HEK293 (cell line): ENCODE results near the gene LAG3.

Experiments used
- CTCF ChIA-PET: fragments of 350-600 bp; formaldehyde crosslinking; extraction: SDS; loops from one replicate; lab custom pipeline; 2021; ENCODE audit warnings: antibody characterized with exemption; lab: Yijun Ruan, JAX
- POLR2A ChIA-PET: fragments of 300-600 bp; formaldehyde crosslinking; extraction: SDS; loops from one replicate; lab custom pipeline; 2020; ENCODE audit warnings: antibody characterized with exemption, inconsistent platforms; lab: Yijun Ruan, JAX
- H3K27ac ChIP-seq: fragments of 200-500 bp; sonication (Bioruptor generic); 2 replicates; pipeline ENCODE4 v1.5.1; 2014; ENCODE audit warnings: low read depth, low read length, control low read depth, inconsistent platforms; ENCODE audit errors: extremely low read depth
- H3K36me3 ChIP-seq, 2 experiments: fragments of 200-500 bp in 1 of 2; sonication (Bioruptor generic) in 1 of 2; 1 replicate in 1 of 2; 2 replicates in 1 of 2; pipeline ENCODE4 v1.5.1; 2014 to 2017; ENCODE audit warnings: inconsistent platforms in 2 of 2, low read length in 2 of 2; ENCODE audit not compliant: control insufficient read depth in 2 of 2, insufficient read depth in 1 of 2
- H3K4me1 ChIP-seq: fragments of 200-500 bp; sonication (Bioruptor generic); 2 replicates; pipeline ENCODE4 v1.5.1; 2014; ENCODE audit warnings: mild to moderate bottlenecking, low read length, inconsistent platforms; ENCODE audit not compliant: control insufficient read depth, insufficient read depth
- H3K4me3 ChIP-seq: 2 replicates; pipeline ENCODE4 v1.5.1; 2011; ENCODE audit warnings: low read depth, mild to moderate bottlenecking, control low read depth, low read length, moderate library complexity
- H3K9me3 ChIP-seq: fragments of 200-500 bp; sonication (Bioruptor generic); 2 replicates; pipeline ENCODE4 v1.5.1; 2014; ENCODE audit warnings: low read depth, low read length, inconsistent platforms; ENCODE audit not compliant: control insufficient read depth, insufficient read depth
- OSR2 ChIP-seq: fragments of 450-650 bp; formaldehyde crosslinking; IDR thresholded peaks from 2 replicates; pipeline ENCODE4 v1.5.1; 2016; ENCODE audit warnings: missing biosample characterization, missing genetic modification characterization
- PRDM1 ChIP-seq: fragments of 450-650 bp; formaldehyde crosslinking; IDR thresholded peaks from 2 replicates; pipeline ENCODE4; 2016; ENCODE audit warnings: missing biosample characterization, missing genetic modification characterization
- ZBTB21 ChIP-seq: fragments of 450-650 bp; formaldehyde crosslinking; IDR thresholded peaks from 2 replicates; pipeline ENCODE4 v1.5.1; 2017; ENCODE audit warnings: missing biosample characterization, missing genetic modification characterization
- ZNF138 ChIP-seq: fragments of 450-650 bp; formaldehyde crosslinking; IDR thresholded peaks from 2 replicates; pipeline ENCODE4 v1.5.1; 2016; ENCODE audit warnings: missing biosample characterization, missing genetic modification characterization, borderline replicate concordance
- ZNF302 ChIP-seq: fragments of 450-650 bp; formaldehyde crosslinking; IDR thresholded peaks from 2 replicates; pipeline ENCODE4 v1.5.1; 2016; ENCODE audit warnings: missing biosample characterization, missing genetic modification characterization, low read depth
- ZNF335 ChIP-seq: fragments of 450-650 bp; formaldehyde crosslinking; conservative IDR thresholded peaks from 2 replicates; pipeline ENCODE4 v1.5.1; 2016; ENCODE audit warnings: missing biosample characterization, missing genetic modification characterization
- ZNF366 ChIP-seq: fragments of 450-650 bp; formaldehyde crosslinking; conservative IDR thresholded peaks from 2 replicates; pipeline ENCODE4 v1.5.1; 2016; ENCODE audit warnings: missing biosample characterization, missing genetic modification characterization
- ZNF423 ChIP-seq: fragments of 450-650 bp; formaldehyde crosslinking; IDR thresholded peaks from 2 replicates; pipeline ENCODE4 v1.5.1; 2016; ENCODE audit warnings: missing biosample characterization, missing genetic modification characterization
- ZNF747 ChIP-seq: fragments of 450-650 bp; formaldehyde crosslinking; IDR thresholded peaks from 2 replicates; pipeline ENCODE4 v1.5.1; 2016; ENCODE audit warnings: missing biosample characterization, missing genetic modification characterization
- ZNF837 ChIP-seq: fragments of 450-650 bp; formaldehyde crosslinking; IDR thresholded peaks from 2 replicates; pipeline ENCODE4 v1.5.1; 2016; ENCODE audit warnings: missing biosample characterization, missing genetic modification characterization
- TF ChIP-seq, protein P1 (sequence below): fragments of 450-650 bp; formaldehyde crosslinking; IDR thresholded peaks from 2 replicates; pipeline ENCODE4 v1.5.1; 2016; ENCODE audit warnings: missing biosample characterization, missing genetic modification characterization, low read depth
- TF ChIP-seq, protein P2 (sequence below): fragments of 450-650 bp; formaldehyde crosslinking; IDR thresholded peaks from 2 replicates; pipeline ENCODE4 v1.5.1; 2016; ENCODE audit warnings: missing biosample characterization, missing genetic modification characterization
- TF ChIP-seq, protein P3 (sequence below): fragments of 450-650 bp; formaldehyde crosslinking; IDR thresholded peaks from 2 replicates; pipeline ENCODE4 v1.5.1; 2017; ENCODE audit warnings: missing biosample characterization, missing genetic modification characterization
- TF ChIP-seq, protein P4 (sequence below): fragments of 450-650 bp; formaldehyde crosslinking; IDR thresholded peaks from 2 replicates; pipeline ENCODE4 v1.5.1; 2017; ENCODE audit warnings: missing biosample characterization, missing genetic modification characterization
- TF ChIP-seq, protein P5 (sequence below): fragments of 450-650 bp; formaldehyde crosslinking; IDR thresholded peaks from 2 replicates; pipeline ENCODE4 v1.5.1; 2016; ENCODE audit warnings: missing biosample characterization, missing genetic modification characterization
- TF ChIP-seq, protein P6 (sequence below): fragments of 450-650 bp; formaldehyde crosslinking; IDR thresholded peaks from 2 replicates; pipeline ENCODE4 v1.5.1; 2016; ENCODE audit warnings: missing biosample characterization, missing genetic modification characterization

The LAG3 gene

DNA sequence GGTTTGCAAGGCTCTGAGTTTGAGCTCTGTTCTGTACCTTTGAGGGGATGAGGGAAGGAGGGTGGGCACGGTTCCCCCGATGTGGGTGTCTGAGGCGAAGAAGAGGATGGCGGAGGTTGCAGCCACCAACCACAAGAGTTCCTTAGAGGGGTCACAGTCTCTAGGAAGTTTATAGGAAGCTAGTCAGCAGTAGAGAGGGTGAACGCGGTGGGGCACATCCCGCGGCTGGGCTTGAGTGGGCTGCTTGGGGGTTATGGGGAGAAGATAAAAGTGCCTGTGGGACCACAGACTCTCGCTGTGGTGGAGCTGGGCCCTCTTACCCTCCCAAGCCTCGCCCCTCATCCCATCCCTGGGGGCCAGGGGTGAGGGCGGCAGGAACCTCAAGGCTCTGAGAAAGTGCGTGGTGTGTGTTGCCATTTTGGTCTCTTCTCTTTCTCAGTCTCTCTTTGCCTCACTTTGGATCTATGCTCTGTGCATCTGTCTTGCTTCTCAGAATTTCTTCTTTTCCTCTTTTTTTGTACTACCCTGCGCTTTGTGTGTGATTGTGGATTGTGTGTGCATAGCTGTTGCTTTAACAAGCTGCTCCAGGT is 19.7 kb downstream of the LAG3 start (continued):
- TF ChIP-seq ZNF335 (tag by site-specific recombination) (no peak), ZBTB21 (no peak), ZNF138 (tag by site-specific recombination) (no peak), ZNF302 (tag by site-specific recombination) (no peak), ZNF423 (tag by site-specific recombination) (no peak), PRDM1 (tag by site-specific recombination) (no peak)
- TF ChIP-seq, protein P1, sequence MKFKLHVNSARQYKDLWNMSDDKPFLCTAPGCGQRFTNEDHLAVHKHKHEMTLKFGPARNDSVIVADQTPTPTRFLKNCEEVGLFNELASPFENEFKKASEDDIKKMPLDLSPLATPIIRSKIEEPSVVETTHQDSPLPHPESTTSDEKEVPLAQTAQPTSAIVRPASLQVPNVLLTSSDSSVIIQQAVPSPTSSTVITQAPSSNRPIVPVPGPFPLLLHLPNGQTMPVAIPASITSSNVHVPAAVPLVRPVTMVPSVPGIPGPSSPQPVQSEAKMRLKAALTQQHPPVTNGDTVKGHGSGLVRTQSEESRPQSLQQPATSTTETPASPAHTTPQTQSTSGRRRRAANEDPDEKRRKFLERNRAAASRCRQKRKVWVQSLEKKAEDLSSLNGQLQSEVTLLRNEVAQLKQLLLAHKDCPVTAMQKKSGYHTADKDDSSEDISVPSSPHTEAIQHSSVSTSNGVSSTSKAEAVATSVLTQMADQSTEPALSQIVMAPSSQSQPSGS: no peak
- TF ChIP-seq, protein P2, sequence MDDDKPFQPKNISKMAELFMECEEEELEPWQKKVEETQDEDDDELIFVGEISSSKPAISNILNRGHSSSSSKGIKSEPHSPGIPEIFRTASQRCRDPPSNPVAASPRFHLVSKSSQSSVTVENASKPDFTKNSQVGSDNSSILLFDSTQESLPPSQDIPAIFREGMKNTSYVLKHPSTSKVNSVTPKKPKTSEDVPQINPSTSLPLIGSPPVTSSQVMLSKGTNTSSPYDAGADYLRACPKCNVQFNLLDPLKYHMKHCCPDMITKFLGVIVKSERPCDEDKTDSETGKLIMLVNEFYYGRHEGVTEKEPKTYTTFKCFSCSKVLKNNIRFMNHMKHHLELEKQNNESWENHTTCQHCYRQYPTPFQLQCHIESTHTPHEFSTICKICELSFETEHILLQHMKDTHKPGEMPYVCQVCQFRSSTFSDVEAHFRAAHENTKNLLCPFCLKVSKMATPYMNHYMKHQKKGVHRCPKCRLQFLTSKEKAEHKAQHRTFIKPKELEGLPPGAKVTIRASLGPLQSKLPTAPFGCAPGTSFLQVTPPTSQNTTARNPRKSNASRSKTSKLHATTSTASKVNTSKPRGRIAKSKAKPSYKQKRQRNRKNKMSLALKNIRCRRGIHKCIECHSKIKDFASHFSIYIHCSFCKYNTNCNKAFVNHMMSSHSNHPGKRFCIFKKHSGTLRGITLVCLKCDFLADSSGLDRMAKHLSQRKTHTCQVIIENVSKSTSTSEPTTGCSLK (tag by site-specific recombination): no peak
- TF ChIP-seq, protein P3, sequence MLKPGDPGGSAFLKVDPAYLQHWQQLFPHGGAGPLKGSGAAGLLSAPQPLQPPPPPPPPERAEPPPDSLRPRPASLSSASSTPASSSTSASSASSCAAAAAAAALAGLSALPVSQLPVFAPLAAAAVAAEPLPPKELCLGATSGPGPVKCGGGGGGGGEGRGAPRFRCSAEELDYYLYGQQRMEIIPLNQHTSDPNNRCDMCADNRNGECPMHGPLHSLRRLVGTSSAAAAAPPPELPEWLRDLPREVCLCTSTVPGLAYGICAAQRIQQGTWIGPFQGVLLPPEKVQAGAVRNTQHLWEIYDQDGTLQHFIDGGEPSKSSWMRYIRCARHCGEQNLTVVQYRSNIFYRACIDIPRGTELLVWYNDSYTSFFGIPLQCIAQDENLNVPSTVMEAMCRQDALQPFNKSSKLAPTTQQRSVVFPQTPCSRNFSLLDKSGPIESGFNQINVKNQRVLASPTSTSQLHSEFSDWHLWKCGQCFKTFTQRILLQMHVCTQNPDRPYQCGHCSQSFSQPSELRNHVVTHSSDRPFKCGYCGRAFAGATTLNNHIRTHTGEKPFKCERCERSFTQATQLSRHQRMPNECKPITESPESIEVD (tag by site-specific recombination): no peak
- TF ChIP-seq, all 188 proteins: peak for 0

DNA sequence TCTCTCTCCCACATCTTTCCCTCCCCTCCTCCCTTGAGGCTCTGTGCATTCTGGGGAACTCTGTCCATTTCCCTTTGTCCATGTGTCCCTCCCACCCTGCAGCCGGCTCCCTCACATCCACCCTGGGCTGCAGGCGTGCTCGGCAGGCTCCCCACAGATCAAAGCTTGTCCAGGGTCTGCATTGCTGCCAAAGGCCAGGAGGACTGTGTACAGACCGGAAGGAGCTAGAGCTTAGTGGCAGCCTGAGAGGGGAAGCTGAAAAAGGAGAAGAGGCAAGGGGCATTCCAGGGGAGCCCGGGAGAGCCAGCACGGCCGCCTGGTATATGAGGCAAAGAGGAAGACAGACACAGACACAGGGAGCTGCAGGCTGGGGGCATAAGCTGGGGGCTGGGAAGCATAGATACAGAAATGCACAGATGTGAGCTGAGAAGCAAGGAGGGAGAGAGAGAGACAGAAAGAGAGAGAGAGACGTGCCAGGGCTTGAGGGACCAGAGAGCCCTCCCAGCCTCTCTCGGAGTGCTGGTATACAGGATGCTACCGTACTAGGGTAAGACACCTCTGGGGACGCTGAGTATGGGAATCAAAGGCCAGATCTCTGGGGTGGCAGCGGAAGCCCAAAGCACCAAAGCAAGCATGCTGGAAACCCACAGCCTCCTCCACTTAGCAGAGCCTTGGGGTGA is 20.3 kb downstream of the LAG3 start:
- H3K36me3 ChIP-seq: no peaks in the 10 kb centered on the region
- TF ChIP-seq OSR2 (no peak), ZNF837 (tag by site-specific recombination) (no peak), ZNF747 (tag by site-specific recombination) (no peak)
- TF ChIP-seq, protein P4, sequence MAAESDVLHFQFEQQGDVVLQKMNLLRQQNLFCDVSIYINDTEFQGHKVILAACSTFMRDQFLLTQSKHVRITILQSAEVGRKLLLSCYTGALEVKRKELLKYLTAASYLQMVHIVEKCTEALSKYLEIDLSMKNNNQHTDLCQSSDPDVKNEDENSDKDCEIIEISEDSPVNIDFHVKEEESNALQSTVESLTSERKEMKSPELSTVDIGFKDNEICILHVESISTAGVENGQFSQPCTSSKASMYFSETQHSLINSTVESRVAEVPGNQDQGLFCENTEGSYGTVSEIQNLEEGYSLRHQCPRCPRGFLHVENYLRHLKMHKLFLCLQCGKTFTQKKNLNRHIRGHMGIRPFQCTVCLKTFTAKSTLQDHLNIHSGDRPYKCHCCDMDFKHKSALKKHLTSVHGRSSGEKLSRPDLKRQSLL: no peak
- CTCF ChIA-PET: interaction anchor here (0.8 to 1.6 kb wide), 6 partner anchors 14 to 40 kb away, joined by 3 to 10 read pairs (median 4); partner anchors contain the start of genes MLF2 and PTMS
- H3K4me1 ChIP-seq: no peaks in the 10 kb centered on the region
- no peak overlapping the region for H3K27ac ChIP-seq
- no peak overlapping the region for H3K4me3 ChIP-seq
- no peaks in the 10 kb centered on the region for H3K9me3 ChIP-seq
- POLR2A ChIA-PET: no interaction called here

DNA sequence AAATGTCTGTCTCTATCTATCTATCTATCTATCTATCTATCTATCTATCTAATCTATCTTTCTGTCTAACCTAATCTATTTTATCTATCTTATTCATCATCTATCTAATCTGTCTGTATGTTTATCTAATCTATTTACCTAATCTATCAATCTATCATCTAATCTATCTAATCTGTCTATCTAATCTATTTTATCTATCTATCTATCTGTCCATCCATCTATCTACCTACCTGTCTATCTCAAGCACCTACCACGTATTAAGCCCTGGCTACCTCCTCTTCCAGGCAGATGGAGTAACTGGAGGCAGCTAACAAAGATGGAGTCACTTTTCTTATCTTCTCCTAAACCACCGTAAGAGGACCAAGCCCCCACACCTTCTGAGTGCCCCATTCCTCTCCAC is 22.8 kb downstream of the LAG3 start:
- Histone ChIP-seq H3K9me3 (no peaks in the 10 kb centered on the region), H3K36me3 (no peaks in the 10 kb centered on the region), H3K27ac (no peak overlapping the region), H3K4me3 (no peak overlapping the region), H3K4me1 (no peaks in the 10 kb centered on the region)
- ChIA-PET CTCF (interaction anchor here (1.8 to 1.9 kb wide), 2 partner anchors 29 to 42 kb away, joined by 6 read pairs; partner anchors contain the start of genes MLF2 and PTMS), POLR2A (interaction anchor here (0.6 kb wide), 1 partner anchor 90 kb away, joined by 3 read pairs; no protein-coding TSS in a partner anchor)
- TF ChIP-seq, protein P5, sequence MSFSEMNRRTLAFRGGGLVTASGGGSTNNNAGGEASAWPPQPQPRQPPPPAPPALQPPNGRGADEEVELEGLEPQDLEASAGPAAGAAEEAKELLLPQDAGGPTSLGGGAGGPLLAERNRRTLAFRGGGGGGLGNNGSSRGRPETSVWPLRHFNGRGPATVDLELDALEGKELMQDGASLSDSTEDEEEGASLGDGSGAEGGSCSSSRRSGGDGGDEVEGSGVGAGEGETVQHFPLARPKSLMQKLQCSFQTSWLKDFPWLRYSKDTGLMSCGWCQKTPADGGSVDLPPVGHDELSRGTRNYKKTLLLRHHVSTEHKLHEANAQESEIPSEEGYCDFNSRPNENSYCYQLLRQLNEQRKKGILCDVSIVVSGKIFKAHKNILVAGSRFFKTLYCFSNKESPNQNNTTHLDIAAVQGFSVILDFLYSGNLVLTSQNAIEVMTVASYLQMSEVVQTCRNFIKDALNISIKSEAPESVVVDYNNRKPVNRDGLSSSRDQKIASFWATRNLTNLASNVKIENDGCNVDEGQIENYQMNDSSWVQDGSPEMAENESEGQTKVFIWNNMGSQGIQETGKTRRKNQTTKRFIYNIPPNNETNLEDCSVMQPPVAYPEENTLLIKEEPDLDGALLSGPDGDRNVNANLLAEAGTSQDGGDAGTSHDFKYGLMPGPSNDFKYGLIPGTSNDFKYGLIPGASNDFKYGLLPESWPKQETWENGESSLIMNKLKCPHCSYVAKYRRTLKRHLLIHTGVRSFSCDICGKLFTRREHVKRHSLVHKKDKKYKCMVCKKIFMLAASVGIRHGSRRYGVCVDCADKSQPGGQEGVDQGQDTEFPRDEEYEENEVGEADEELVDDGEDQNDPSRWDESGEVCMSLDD (tag by site-specific recombination): no peak
- TF ChIP-seq, protein P6, sequence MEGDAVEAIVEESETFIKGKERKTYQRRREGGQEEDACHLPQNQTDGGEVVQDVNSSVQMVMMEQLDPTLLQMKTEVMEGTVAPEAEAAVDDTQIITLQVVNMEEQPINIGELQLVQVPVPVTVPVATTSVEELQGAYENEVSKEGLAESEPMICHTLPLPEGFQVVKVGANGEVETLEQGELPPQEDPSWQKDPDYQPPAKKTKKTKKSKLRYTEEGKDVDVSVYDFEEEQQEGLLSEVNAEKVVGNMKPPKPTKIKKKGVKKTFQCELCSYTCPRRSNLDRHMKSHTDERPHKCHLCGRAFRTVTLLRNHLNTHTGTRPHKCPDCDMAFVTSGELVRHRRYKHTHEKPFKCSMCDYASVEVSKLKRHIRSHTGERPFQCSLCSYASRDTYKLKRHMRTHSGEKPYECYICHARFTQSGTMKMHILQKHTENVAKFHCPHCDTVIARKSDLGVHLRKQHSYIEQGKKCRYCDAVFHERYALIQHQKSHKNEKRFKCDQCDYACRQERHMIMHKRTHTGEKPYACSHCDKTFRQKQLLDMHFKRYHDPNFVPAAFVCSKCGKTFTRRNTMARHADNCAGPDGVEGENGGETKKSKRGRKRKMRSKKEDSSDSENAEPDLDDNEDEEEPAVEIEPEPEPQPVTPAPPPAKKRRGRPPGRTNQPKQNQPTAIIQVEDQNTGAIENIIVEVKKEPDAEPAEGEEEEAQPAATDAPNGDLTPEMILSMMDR (tag by site-specific recombination): no peak
- peak; percentile 38; the same call in 1 of the 2 replicates for TF ChIP-seq ZNF366 (tag by site-specific recombination)
